DOHH2 (cell line): ENCODE data around the gene SOX30.

Experiments used
- H3F3A ChIP-seq: fragments of 200-600 bp; sonication (generic), shearing (Covaris generic); 2 replicates; pipeline ENCODE4 v1.6.0; 2016; ENCODE audit warnings: antibody characterized with exemption, mild to moderate bottlenecking; ENCODE audit not compliant: control insufficient read depth, insufficient read depth
- H3K27ac ChIP-seq: fragments of 200-600 bp; sonication (generic); 2 replicates; pipeline ENCODE4 v1.5.1; 2014; ENCODE audit warnings: low read depth, mild to moderate bottlenecking, low read length, moderate library complexity
- H3K27me3 ChIP-seq: fragments of 200-600 bp; sonication (generic); 2 replicates; pipeline ENCODE4 v1.6.1; 2014; ENCODE audit warnings: mild to moderate bottlenecking, low read length, mixed read lengths; ENCODE audit not compliant: control insufficient read depth
- H3K36me3 ChIP-seq: fragments of 200-600 bp; sonication (generic); 2 replicates; pipeline ENCODE4 v1.6.1; 2014; ENCODE audit warnings: mild to moderate bottlenecking, low read length, moderate library complexity, mixed read lengths; ENCODE audit not compliant: control insufficient read depth
- H3K4me1 ChIP-seq: fragments of 200-600 bp; sonication (generic); 2 replicates; pipeline ENCODE4 v1.6.1; 2014; ENCODE audit warnings: mild to moderate bottlenecking, low read length, mixed read lengths; ENCODE audit not compliant: control insufficient read depth
- H3K4me2 ChIP-seq: fragments of 200-600 bp; sonication (generic); 2 replicates; pipeline ENCODE4 v1.6.0; 2014; ENCODE audit warnings: mild to moderate bottlenecking, low read length, moderate library complexity
- H3K4me3 ChIP-seq: fragments of 200-600 bp; sonication (generic); 2 replicates; pipeline ENCODE4 v1.5.1; 2014; ENCODE audit warnings: mild to moderate bottlenecking, low read length, mixed read lengths
- H3K79me2 ChIP-seq: fragments of 200-600 bp; sonication (generic); 2 replicates; pipeline ENCODE4 v1.6.1; 2014; ENCODE audit warnings: mild to moderate bottlenecking, low read length, mixed read lengths; ENCODE audit not compliant: control insufficient read depth
- H3K9me2 ChIP-seq: fragments of 200-600 bp; sonication (generic); replicated peaks from 2 replicates; pipeline ENCODE4 v1.6.1; 2014; ENCODE audit warnings: mild to moderate bottlenecking, low read length, mixed read lengths; ENCODE audit not compliant: control insufficient read depth
- H3K9me3 ChIP-seq: fragments of 200-600 bp; sonication (generic); 2 replicates; pipeline ENCODE4 v1.6.1; 2014; ENCODE audit warnings: antibody characterized with exemption, low read length, mixed read lengths; ENCODE audit not compliant: control insufficient read depth, insufficient read depth
- H4K20me1 ChIP-seq: fragments of 200-600 bp; sonication (generic); 2 replicates; pipeline ENCODE4 v1.6.0; 2014; ENCODE audit warnings: low read depth, mild to moderate bottlenecking, antibody characterized with exemption, low read length, moderate library complexity; ENCODE audit not compliant: control insufficient read depth, insufficient read depth
- CTCF ChIP-seq: fragments of 200-600 bp; sonication (generic); IDR thresholded peaks from one replicate; pipeline ENCODE4 v1.5.1; 2014; ENCODE audit warnings: antibody characterized with exemption, mild to moderate bottlenecking, low read depth, low read length; ENCODE audit not compliant: poor library complexity, severe bottlenecking
- EZH2phosphoT487 ChIP-seq: fragments of 200-600 bp; sonication (generic); IDR thresholded peaks from 2 replicates; pipeline ENCODE4 v1.6.1; 2017; ENCODE audit warnings: borderline replicate concordance, mild to moderate bottlenecking, antibody characterized with exemption, low read length, moderate library complexity, mixed read lengths

Gene SOX30

GRCh38 chr5:157618191-157618765, 34.0 kb downstream of the SOX30 start:
- Histone ChIP-seq H3K79me2 (no peaks in the 10 kb centered on the region), H3K9me3 (no peaks in the 10 kb centered on the region), H4K20me1 (no peaks in the 10 kb centered on the region), H3K27ac (no peak overlapping the region), H3K4me1 (peaks cover 6% of the 10 kb centered on the region; the same call in 1 of the 2 replicates), H3K4me2 (no peak overlapping the region), H3F3A (no peaks in the 10 kb centered on the region), H3K4me3 (no peak overlapping the region), H3K9me2 (no peaks in the 10 kb centered on the region), H3K27me3 (no peaks in the 10 kb centered on the region), H3K36me3 (no peaks in the 10 kb centered on the region)
- no peak for TF ChIP-seq CTCF
- TF ChIP-seq EZH2phosphoT487 = no peak

- Histone ChIP-seq H3K4me1 (peaks cover 6% of the 10 kb centered on the region; the same call in 1 of the 2 replicates), H3K9me3 (no peaks in the 10 kb centered on the region), H3K79me2 (no peaks in the 10 kb centered on the region), H4K20me1 (no peaks in the 10 kb centered on the region), H3K36me3 (no peaks in the 10 kb centered on the region), H3K4me2 (no peak overlapping the region), H3K27me3 (no peaks in the 10 kb centered on the region), H3K27ac (no peak overlapping the region), H3K4me3 (no peak overlapping the region), H3F3A (no peaks in the 10 kb centered on the region), H3K9me2 (no peaks in the 10 kb centered on the region)
- TF ChIP-seq EZH2phosphoT487 (no peak), CTCF (no peak)
These were observed 35.5 kb downstream of the SOX30 start for GRCh38 chr5:157616785-157617184.

GRCh38 chr5:157613385-157614245, 38.6 kb downstream of the SOX30 start:
- Histone ChIP-seq H3K9me2 (no peaks in the 10 kb centered on the region), H3K27me3 (no peaks in the 10 kb centered on the region), H4K20me1 (no peaks in the 10 kb centered on the region), H3K4me1 (peaks cover 9% of the 10 kb centered on the region), H3F3A (no peaks in the 10 kb centered on the region), H3K27ac (no peak overlapping the region), H3K4me2 (no peak overlapping the region), H3K9me3 (no peaks in the 10 kb centered on the region), H3K79me2 (no peaks in the 10 kb centered on the region), H3K4me3 (no peak overlapping the region), H3K36me3 (no peaks in the 10 kb centered on the region)
- TF ChIP-seq CTCF (no peak), EZH2phosphoT487 (no peak)
